NCI-H748 (cell line): Measurements from ENCODE around the gene MC5R.
A peak's percentile ranks its signal among the peaks of the same experiment; 100 is the strongest.

Experiments
- DNase-seq: peaks from one replicate; lab custom pipeline; 2025; ENCODE audit not compliant: unreplicated experiment; lab: John Stamatoyannopoulos, UW

Gene MC5R

DNA sequence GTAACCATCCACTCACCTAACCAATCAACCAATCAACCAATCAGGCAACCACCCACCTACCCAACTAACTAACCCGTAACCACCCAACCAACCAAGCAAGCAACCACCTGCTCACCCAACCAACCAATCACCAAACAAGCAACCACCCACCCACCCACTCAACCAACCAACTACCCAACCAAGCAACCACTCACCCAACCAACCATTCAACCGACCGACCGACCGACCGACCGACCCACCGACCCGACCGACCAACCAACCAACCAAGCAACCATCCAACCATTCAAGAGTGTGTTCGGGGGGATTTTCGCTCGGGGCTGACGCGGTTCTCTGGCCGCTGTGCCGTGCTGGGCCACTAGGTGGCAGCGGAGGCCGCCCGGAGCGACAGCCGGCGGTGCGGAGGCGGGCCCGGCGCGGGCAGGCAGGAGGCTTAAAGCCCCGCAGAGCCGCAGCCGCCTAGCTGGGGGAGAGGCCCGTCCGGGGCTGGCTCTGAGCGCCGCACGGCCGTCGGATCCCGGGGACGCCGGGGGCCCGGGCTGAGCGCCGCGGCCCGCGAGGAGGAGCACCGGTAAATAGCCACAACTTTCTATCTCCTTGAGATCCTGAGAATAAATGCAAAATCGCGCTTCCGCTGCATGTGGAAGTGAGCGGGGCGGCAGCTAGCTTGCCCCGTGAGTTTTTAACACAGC is at the start of gene MC5R:
Gene MC5R, plus strand, starts transcription at position 443 of the 689 bp plus-strand sequence. CDS start 1,617 bp downstream, outside the sequence.
- DNase-seq, result peak; percentile 75

GRCh38 chr18:13775058-13775457 is 48.9 kb upstream of the MC5R start:
- DNase-seq, result no peak

DNA sequence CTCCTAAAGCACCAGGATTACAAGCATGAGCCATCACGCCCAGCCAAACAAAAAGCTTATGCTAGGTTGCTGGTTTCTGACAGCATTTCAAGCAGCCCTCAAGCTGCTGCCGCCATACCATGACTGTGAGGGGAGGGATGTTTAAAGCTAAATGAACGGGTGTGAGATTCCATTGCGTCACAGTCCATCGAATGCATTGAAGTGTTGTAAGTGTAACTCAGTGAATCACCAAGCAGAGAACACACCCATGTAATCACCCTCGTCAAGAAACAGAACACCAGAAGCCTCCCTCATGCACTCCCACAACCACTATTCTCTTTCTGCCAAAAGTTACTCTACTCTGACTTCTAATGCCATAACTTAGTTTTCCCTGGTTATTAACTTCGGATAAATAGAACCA is 32.8 kb upstream of the MC5R start:
- DNase-seq, result no peak

DNA sequence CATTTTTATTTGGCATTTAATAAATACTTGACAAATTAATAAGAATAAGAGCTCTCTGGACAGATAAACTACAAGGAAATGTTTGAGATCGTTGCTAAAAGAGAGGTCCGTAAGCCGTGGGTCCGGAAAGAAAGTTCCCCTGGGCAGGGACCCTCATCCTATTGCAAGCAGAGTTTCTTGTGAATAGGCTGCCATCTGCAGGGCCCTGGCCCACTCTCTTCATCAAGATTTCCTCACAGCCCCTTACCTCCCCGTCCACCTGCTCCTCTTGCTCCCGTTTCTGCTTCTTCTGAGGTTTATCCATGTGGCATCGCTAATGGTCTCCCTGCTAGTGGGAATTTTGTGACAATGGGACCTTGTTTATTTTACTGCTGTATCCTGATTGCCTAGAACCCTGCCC is 30.1 kb upstream of the MC5R start:
- DNase-seq, result no peak

DNA sequence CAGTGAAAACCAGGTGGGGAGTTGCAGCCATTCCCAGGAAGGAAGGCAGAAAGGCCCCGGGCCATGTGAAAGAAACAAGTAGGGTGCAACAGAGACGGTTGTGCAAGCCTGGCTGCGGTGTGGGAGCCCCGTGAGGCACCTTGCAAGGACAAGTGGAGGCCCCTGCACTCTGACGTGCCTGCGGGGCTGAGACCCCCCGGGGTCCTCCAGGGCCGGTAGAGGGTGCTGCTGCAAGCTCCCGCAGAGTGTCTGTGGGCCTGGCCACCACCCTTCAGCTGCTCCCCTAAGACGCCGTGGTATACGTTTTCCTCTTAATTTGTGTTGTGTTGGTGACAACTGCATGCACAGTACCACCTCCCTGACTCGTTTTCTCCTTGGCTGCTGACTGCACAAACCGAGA is 27.4 kb upstream of the MC5R start:
- no peak for DNase-seq

- DNase-seq, result no peak
These were observed 26.8 kb upstream of the MC5R start for GRCh38 chr18:13797157-13797611.

- no peak for DNase-seq
These were observed 24.6 kb upstream of the MC5R start for GRCh38 chr18:13799396-13799795.

DNA sequence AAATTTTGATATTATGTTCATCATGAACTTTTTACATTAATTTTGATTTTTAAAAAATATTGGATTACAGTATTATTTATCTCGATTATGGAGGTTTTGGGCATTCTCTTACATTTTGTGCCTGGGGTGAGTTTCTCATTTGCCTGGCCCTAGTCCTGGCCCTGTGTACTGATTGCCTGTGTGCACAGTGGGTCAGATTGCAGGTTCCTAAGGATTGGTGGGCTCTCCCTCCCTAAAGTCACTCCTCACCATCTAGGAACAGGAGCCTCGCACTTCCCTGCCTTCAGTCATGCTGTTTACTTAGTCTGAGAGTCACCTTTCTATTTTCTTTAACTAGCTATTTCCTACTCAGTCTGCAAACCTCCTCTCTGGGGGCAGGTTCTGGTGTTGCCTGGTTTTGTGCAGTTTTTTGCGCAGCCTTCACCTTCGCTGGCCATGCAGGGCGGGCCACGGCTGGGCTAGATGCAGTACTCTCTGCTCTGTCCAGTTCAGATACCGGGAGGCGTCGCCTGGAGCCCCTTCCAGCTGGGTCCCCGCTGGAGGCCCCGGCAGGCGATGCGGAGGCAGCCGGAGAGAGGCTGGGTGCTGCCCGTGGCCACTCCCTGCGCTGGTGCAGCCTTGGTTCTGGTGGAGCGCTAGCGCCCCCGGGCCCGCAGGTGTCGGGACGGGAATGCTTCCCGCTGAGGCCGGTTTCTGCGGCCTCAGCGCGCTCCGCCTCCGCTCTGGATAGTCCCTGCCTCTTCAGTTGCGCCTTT is 23.3 kb upstream of the MC5R start:
- peak; percentile 63 for DNase-seq

GRCh38 chr18:13801260-13801601 is 22.7 kb upstream of the MC5R start:
- DNase-seq, result no peak

DNA sequence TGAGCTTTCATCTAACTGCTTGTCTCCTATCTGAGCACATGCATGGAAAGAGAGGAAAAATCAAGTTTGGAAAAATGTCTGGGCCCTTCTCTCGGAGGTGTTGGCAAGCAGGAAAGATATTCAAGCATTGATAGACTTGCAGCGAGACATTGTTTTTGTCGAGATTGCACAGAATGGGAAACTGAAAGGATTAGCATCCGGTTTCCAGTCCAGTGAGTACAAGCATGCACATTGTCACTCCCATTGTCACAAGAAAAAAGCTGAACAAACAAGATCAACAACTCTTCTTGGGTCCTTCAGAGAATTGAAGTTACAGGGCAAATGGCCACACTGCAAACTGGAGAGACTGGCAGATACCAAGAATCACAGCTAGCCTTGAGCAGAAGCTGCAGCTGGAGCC is 19.6 kb upstream of the MC5R start:
- peak; percentile 23 for DNase-seq

GRCh38 chr18:13808294-13809042 is 15.5 kb upstream of the MC5R start:
- DNase-seq, result no peak

GRCh38 chr18:13809043-13809430 is 14.9 kb upstream of the MC5R start:
- no peak for DNase-seq

DNA sequence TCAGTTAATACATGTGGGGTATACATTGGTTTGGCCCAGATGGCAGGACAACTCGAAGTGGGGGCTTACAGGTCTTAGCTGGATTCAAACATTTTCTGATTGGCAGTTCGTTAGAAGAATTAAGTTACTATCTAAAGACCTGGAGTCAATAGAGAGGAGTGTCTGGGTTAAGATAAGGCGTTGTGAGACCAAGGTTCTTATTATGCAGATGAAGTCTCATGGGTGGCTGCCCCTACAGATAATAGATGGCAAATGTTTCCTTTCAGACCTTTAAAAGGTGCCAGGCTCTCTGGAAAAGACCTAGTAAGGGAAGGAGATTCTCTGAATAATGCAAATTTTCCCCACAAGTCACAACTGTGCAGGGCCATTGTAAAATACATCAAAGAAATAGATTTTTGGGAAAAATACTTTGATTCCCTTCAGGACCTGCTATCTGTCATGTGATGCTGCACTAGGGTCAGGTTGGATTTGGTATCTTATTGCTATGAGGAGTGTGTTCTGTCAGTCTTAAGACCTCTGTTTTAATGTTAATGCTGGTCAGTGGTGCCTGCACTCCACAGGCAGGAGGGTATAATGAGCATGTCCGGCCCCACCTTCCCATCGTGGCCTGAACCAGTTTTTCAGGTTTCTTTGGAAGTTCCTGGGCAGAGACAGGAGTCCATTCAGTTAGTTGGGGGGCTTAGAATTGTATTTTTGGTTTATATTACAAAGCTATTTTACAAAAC is 14.3 kb upstream of the MC5R start:
- peak; percentile 78 for DNase-seq

DNA sequence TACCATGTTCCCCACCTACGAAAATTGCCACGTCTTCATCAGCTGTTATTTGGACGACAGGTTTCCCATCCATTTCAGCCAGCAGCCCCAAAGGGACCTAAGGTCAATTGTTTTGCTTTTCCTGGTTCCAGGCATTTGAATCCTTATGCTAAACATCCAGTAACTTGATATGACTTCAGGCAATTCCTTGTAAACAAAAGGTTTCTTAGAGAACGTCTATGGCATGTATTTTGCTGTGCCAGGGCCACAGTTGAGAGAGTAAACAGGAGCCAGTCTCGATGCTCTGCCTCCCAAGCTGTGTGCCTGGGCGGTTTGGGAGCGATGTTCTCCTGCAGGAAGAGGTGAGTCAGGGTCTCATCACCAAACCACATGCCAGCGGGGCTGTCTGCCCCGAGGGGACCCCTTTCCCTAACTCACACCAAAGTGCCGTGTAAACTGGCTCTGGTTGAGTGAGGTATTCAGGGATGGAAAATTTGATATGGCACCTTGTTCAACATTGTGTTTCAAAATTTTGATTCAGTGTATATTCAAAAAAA is 12.9 kb upstream of the MC5R start:
- DNase-seq, result no peak

DNA sequence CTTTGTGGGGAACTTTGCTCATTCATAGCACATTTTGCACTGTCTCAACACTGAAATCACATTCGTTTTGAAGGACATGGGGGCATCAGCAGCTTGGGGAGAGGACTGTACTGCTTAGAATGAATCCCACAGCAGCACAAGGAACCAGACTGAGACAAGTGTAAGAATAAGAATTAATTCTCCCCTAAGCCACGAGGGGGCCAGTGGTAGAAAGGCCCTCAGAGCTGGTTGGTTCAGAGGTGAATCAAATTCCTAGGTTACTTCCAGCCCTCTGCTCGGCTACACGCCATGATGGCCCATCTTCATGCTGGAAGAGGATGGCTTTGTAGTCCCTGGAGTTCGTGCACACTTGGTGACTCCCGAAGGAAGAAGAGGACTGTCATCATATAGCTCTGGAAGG is 12.0 kb upstream of the MC5R start:
- peak; percentile 24 for DNase-seq

GRCh38 chr18:13813271-13813849 is 10.6 kb upstream of the MC5R start:
- peak; percentile 61 for DNase-seq

DNA sequence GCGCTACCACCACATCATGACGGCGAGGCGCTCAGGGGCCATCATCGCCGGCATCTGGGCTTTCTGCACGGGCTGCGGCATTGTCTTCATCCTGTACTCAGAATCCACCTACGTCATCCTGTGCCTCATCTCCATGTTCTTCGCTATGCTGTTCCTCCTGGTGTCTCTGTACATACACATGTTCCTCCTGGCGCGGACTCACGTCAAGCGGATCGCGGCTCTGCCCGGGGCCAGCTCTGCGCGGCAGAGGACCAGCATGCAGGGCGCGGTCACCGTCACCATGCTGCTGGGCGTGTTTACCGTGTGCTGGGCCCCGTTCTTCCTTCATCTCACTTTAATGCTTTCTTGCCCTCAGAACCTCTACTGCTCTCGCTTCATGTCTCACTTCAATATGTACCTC is 2.3 kb downstream of the MC5R start:
- DNase-seq, result no peak

DNA sequence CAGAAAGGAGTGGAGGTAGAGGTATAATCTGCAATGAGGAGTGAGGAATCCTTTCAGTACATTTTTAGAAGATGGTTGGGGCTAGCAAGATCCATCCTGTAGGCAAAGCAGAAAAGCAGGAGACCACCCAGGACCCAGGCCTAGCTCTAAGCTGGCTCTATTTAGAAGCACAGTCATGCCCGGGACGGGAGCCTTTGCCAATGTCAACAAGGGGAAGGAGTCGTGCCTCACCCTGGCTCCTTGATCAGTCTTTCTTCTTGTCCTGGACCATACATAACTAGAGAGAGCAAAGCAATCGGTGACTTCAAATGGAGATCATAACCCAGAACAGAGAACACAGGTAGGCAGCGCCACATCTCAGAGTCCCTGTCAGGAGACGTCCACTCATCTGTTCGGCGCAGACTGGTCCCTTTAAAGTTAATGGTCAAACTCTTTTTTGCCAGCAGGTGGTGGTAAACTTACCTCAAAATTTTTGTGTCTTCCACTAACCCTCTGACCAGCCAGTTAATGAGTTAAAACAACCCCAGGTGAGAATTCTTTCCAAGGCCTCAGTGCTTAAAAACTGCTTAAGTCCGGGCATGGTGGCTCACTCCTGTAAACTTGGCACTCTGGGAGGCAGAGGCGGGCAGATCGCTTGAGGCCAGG is 8.0 kb downstream of the MC5R start:
- DNase-seq, result peak; percentile 17

GRCh38 chr18:13834496-13835015 is 10.6 kb downstream of the MC5R start:
- no peak for DNase-seq

DNA sequence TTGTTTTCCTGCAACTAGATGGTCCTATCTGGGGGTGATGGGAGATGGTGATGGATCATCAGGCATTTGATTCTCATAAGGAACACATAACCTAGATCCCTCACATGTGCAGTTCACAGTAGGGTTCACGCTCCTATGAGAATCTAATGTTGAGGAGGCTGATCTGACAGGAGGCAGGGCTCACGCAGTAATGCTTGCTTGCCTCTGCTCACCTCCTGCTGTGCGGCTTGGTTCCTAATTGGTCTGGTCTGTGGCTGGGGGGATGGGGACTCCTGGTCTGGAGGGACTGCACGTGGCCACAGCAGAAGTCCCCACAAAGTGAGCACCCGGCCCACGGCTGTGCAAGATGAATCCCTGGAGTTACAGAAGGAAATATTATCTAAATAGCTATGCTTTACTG is 11.3 kb downstream of the MC5R start:
- DNase-seq, result no peak
